ENCODE measurements around the gene GLUD1.
"Not testable (repeated sequence)": the region's sequence is repeated elsewhere in the genome, so short reads cannot be mapped to it uniquely, and the experiment has no call there.

The GLUD1 gene

GRCh38 chr10:87089746-87090145 lies 4.9 kb downstream of the GLUD1 start:
- no peak for DNase-seq (ENCODE audit: low read depth)

GRCh38 chr10:87085537-87085936 lies 9.1 kb downstream of the GLUD1 start:
- no peak for DNase-seq (ENCODE audit: low read depth)

- not testable (repeated sequence) for DNase-seq (ENCODE audit: low read depth)
Observed at GRCh38 chr10:87084291-87084782, 10.3 kb downstream of the GLUD1 start.

- DNase-seq (ENCODE audit: low read depth): not testable (repeated sequence)
Observed at GRCh38 chr10:87083576-87084290, 10.9 kb downstream of the GLUD1 start.

- DNase-seq (ENCODE audit: low read depth): not testable (repeated sequence)
Observed at GRCh38 chr10:87082219-87082618, 12.4 kb downstream of the GLUD1 start.

GRCh38 chr10:87081574-87081973 lies 13.1 kb downstream of the GLUD1 start:
- not testable (repeated sequence) for DNase-seq (ENCODE audit: low read depth)

- not testable (repeated sequence) for DNase-seq (ENCODE audit: low read depth)
Observed at GRCh38 chr10:87080621-87081020, 14.0 kb downstream of the GLUD1 start.

- no peak for DNase-seq (ENCODE audit: low read depth)
Observed at GRCh38 chr10:87079106-87079836, 15.4 kb downstream of the GLUD1 start.

- DNase-seq (ENCODE audit: low read depth): not testable (repeated sequence)
Observed at GRCh38 chr10:87076421-87076820, 18.2 kb downstream of the GLUD1 start.

GRCh38 chr10:87072449-87072848 lies 22.2 kb downstream of the GLUD1 start:
- DNase-seq (ENCODE audit: low read depth): no peak

- no peak for DNase-seq (ENCODE audit: low read depth)
Observed at GRCh38 chr10:87068281-87068680, 26.4 kb downstream of the GLUD1 start.

GRCh38 chr10:87066865-87067264 lies 27.8 kb downstream of the GLUD1 start:
- no peak for DNase-seq (ENCODE audit: low read depth)

- DNase-seq (ENCODE audit: low read depth): no peak
Observed at GRCh38 chr10:87066178-87066577, 28.5 kb downstream of the GLUD1 start.

GRCh38 chr10:87064651-87065050 lies 30.0 kb downstream of the GLUD1 start:
- no peak for DNase-seq (ENCODE audit: low read depth)

GRCh38 chr10:87060280-87060928 lies 34.2 kb downstream of the GLUD1 start:
- no peak for DNase-seq (ENCODE audit: low read depth)

GRCh38 chr10:87059401-87059800 lies 35.2 kb downstream of the GLUD1 start:
- DNase-seq (ENCODE audit: low read depth): no peak

- DNase-seq (ENCODE audit: low read depth): no peak
Observed at GRCh38 chr10:87058171-87058570, 36.5 kb downstream of the GLUD1 start.

GRCh38 chr10:87054373-87055295 lies 40.0 kb downstream of the GLUD1 start:
- DNase-seq (ENCODE audit: low read depth): no peak

GRCh38 chr10:87053577-87054181 lies 41.0 kb downstream of the GLUD1 start:
- DNase-seq (ENCODE audit: low read depth): no peak

GRCh38 chr10:87053111-87053510 lies 41.5 kb downstream of the GLUD1 start:
- no peak for DNase-seq (ENCODE audit: low read depth)

- no peak for DNase-seq (ENCODE audit: low read depth)
Observed at GRCh38 chr10:87045434-87045938, 49.2 kb downstream of the GLUD1 start.
